HepG2 (cell line): ENCODE data around the gene RMI2. TPM values are rescaled to one million over a fixed set of nuclear protein-coding genes. Genes with fewer than 3 reads are reported as not detected.

ENCODE experiments used
- FOXA1 ChIP-seq, 2 experiments: fragments of 450-650 bp in 1 of 2; sonication (generic) in 1 of 2; formaldehyde crosslinking in 1 of 2; IDR thresholded peaks; 2 replicates each; pipeline versions ENCODE4 v1.4.0 to v1.6.1; 2016 to 2020; ENCODE audit warnings: missing genetic modification reagents in 1 of 2
- MAX ChIP-seq: IDR thresholded peaks from 2 replicates; pipeline ENCODE4 v1.6.1; 2012; ENCODE audit warnings: inconsistent platforms
- MIXL1 ChIP-seq: IDR thresholded peaks from 2 replicates; pipeline ENCODE4 v1.6.1; 2016
- ZBTB38 ChIP-seq: sonication (generic); formaldehyde crosslinking; IDR thresholded peaks from 2 replicates; pipeline ENCODE4 v1.5.1; 2020; ENCODE audit warnings: mild to moderate bottlenecking, missing genetic modification reagents
- ZNF207 ChIP-seq: fragments of 450-650 bp; IDR thresholded peaks from 2 replicates; pipeline ENCODE4 v1.6.1; 2016; ENCODE audit warnings: antibody characterized with exemption, borderline replicate concordance
- ZNF281 ChIP-seq: sonication (generic); formaldehyde crosslinking; IDR thresholded peaks from 2 replicates; pipeline ENCODE4 v1.4.0; 2020; ENCODE audit warnings: missing genetic modification reagents, borderline replicate concordance
- ZNF407 ChIP-seq: sonication (generic); formaldehyde crosslinking; IDR thresholded peaks from one replicate; pipeline ENCODE4 v1.5.1; 2020; ENCODE audit warnings: mild to moderate bottlenecking, missing genetic modification reagents; ENCODE audit errors: not compliant biosample characterization
- ZNF83 ChIP-seq: sonication (generic); formaldehyde crosslinking; IDR thresholded peaks from 2 replicates; pipeline ENCODE4 v1.4.0; 2020; ENCODE audit warnings: missing genetic modification reagents, mild to moderate bottlenecking, borderline replicate concordance
- polyA plus RNA-seq, 8 experiments: library from polyadenylated mRNA; depleted of rRNA in 3 of 8; stranded (reverse) in 7 of 8; unstranded in 1 of 8; fragments of >200 nt; fragmentation: Illumina TruSeq in 4 of 8; extraction: Trizol in 4 of 8; gene quantifications; 2 replicates each; pipeline versions ENCODE4 v1.2.1 to v1.2.3, GENCODE V29; 2011 to 2016; ENCODE audit warnings: low read depth in 4 of 8, missing spikeins in 1 of 8, mixed read lengths in 1 of 8; ENCODE audit not compliant: insufficient read depth in 1 of 8
- total RNA-seq, 5 experiments: library from RNA; depleted of rRNA; stranded (reverse); fragments of >200 nt; fragmentation: Illumina TruSeq; extraction: Trizol; gene quantifications; 2 replicates each; pipeline ENCODE4 v1.2.3, GENCODE V29; 2016; ENCODE audit warnings: low read depth in 1 of 5
- TF ChIP-seq, protein P1 (sequence below): IDR thresholded peaks from 2 replicates; pipeline ENCODE4 v1.6.1; 2012; ENCODE audit warnings: low read depth, low read length, improper control_type of control experiment
- TF ChIP-seq, protein P2 (sequence below): sonication (generic); formaldehyde crosslinking; IDR thresholded peaks from 2 replicates; pipeline ENCODE4 v1.4.0; 2020; ENCODE audit warnings: missing genetic modification reagents

Gene RMI2
- total and polyA plus RNA-seq, 2 of the 13 experiments (the other 11 are each of a cell fraction or from before 2014, with no cell fraction given) = 24.5 to 55.7 TPM

DNA sequence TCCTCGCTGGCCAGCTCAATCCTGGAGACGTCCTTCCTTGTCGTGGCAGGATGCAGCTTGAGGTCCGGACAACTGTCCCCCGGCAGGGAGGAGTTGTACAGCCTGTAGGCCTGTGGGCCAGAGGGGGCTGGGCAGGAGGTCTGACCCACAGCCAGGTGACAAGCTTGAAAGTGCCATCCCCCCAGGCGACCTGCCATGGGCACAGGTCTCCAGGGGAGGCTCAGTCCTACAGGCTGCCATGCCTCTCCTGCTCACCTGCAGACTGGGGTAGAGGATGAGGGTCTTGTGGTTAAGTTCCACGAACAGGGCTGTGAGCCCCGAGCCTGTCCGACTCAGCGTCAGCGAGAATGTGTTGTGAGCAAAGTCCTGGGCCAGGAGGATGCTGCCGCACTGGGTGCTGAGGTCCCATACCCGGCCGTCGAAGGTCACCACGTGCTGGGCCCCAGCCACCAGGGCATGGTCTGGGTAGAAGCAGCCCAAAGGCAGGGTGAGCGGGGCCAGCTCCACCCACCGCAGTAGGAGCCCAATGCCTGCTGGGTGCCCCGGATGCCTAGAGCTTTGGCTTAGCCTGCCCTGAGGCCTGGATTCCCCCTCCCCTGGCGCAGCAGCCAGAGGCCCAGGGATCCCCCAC is 39.8 kb downstream of the RMI2 start (continued):
- TF ChIP-seq ZNF281 (CRISPR knock-in tag) (no peak), ZNF207 (no peak), ZBTB38 (CRISPR knock-in tag) (no peak), ZNF407 (CRISPR knock-in tag) (no peak), ZNF83 (CRISPR knock-in tag) (no peak), FOXA1 (IDR thresholded peaks at IDR 0.05) (no peak), FOXA1 (CRISPR knock-in tag; IDR thresholded peaks at IDR 0.05) (no peak), MIXL1 (CRISPR knock-in tag) (no peak), MAX (peak; percentile 92)
- TF ChIP-seq, protein P1, sequence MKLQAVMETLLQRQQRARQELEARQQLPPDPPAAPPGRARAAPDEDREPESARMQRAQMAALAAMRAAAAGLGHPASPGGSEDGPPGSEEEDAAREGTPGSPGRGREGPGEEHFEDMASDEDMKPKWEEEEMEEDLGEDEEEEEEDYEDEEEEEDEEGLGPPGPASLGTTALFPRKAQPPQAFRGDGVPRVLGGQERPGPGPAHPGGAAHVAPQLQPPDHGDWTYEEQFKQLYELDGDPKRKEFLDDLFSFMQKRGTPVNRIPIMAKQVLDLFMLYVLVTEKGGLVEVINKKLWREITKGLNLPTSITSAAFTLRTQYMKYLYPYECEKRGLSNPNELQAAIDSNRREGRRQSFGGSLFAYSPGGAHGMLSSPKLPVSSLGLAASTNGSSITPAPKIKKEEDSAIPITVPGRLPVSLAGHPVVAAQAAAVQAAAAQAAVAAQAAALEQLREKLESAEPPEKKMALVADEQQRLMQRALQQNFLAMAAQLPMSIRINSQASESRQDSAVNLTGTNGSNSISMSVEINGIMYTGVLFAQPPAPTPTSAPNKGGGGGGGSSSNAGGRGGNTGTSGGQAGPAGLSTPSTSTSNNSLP = no peak
- TF ChIP-seq, protein P2, sequence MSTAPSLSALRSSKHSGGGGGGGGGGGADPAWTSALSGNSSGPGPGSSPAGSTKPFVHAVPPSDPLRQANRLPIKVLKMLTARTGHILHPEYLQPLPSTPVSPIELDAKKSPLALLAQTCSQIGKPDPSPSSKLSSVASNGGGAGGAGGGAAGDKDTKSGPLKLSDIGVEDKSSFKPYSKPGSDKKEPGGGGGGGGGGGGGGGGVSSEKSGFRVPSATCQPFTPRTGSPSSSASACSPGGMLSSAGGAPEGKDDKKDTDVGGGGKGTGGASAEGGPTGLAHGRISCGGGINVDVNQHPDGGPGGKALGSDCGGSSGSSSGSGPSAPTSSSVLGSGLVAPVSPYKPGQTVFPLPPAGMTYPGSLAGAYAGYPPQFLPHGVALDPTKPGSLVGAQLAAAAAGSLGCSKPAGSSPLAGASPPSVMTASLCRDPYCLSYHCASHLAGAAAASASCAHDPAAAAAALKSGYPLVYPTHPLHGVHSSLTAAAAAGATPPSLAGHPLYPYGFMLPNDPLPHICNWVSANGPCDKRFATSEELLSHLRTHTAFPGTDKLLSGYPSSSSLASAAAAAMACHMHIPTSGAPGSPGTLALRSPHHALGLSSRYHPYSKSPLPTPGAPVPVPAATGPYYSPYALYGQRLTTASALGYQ (CRISPR knock-in tag) = no peak
